GM21619 (cell line): Measurements from ENCODE around the gene P2RY13.
A peak's percentile ranks its signal among the peaks of the same experiment; 100 is the strongest.

Experiments used
- ATAC-seq: cut with Tn5 transposase; IDR thresholded peaks from one replicate; pipeline ENCODE4 v1.9.1; 2021; ENCODE audit not compliant: unreplicated experiment

Gene P2RY13

GRCh38 chr3:151329363-151329762, at the start of gene P2RY13:
Gene P2RY13, minus strand, starts transcription at chr3:151329549. Its CDS starts 21 bp downstream, at chr3:151329528.
- no peak for ATAC-seq

GRCh38 chr3:151377768-151378385, 48.5 kb upstream of the P2RY13 start:
- ATAC-seq: peak; percentile 47

GRCh38 chr3:151372063-151372820, 42.9 kb upstream of the P2RY13 start:
- no peak for ATAC-seq

GRCh38 chr3:151371526-151371925, 42.2 kb upstream of the P2RY13 start:
- ATAC-seq: no peak

- no peak for ATAC-seq
Measured at GRCh38 chr3:151367448-151367847, 38.1 kb upstream of the P2RY13 start.

- ATAC-seq: no peak
Measured at GRCh38 chr3:151366993-151367392, 37.6 kb upstream of the P2RY13 start.

- no peak for ATAC-seq
Measured at GRCh38 chr3:151362751-151363174, 33.4 kb upstream of the P2RY13 start.

GRCh38 chr3:151357463-151357850, 28.1 kb upstream of the P2RY13 start:
- ATAC-seq: no peak

GRCh38 chr3:151356794-151357462, 27.6 kb upstream of the P2RY13 start:
- no peak for ATAC-seq

- peak; percentile 5 for ATAC-seq
Measured at GRCh38 chr3:151351648-151352047, 22.3 kb upstream of the P2RY13 start.

- peak; percentile 91 for ATAC-seq
Measured at GRCh38 chr3:151351219-151351618, 21.9 kb upstream of the P2RY13 start.

- no peak for ATAC-seq
Measured at GRCh38 chr3:151350656-151351055, 21.3 kb upstream of the P2RY13 start.

- no peak for ATAC-seq
Measured at GRCh38 chr3:151347432-151347831, 18.1 kb upstream of the P2RY13 start.

GRCh38 chr3:151346292-151346691, 16.9 kb upstream of the P2RY13 start:
- ATAC-seq: no peak

GRCh38 chr3:151345859-151346258, 16.5 kb upstream of the P2RY13 start:
- no peak for ATAC-seq

- no peak for ATAC-seq
Measured at GRCh38 chr3:151331696-151332095, 2.3 kb upstream of the P2RY13 start.

GRCh38 chr3:151330899-151331298, 1.6 kb upstream of the P2RY13 start:
- ATAC-seq: no peak

GRCh38 chr3:151330379-151330778, 1.0 kb upstream of the P2RY13 start:
- no peak for ATAC-seq

GRCh38 chr3:151328298-151328995, 902 bp downstream of the P2RY13 start:
- no peak for ATAC-seq

- no peak for ATAC-seq
Measured at GRCh38 chr3:151327571-151328198, 1.7 kb downstream of the P2RY13 start.

- no peak for ATAC-seq
Measured at GRCh38 chr3:151322511-151322910, 6.8 kb downstream of the P2RY13 start.
